ENCODE results near the gene TCEA3.

- no peak for TF ChIP-seq CTCF (IDR thresholded peaks at IDR 0.05)
- TF ChIP-seq EP300 (IDR thresholded peaks at IDR 0.05), result no peak
These were observed 21.2 kb downstream of the TCEA3 start for GRCh38 chr1:23403355-23403734.

All from ovary (tissue), 3 donors.